Choroid plexus epithelial cell (primary cell): Measurements from ENCODE around the gene CHMP2B.
A peak's percentile ranks its signal among the peaks of the same experiment; 100 is the strongest.

Experiments used
- DNase-seq: peaks from one replicate; pipeline ENCODE4 v3.0.0-alpha.2; 2010; ENCODE audit warnings: low read depth
- H3K4me3 ChIP-seq: 2 replicates; pipeline ENCODE4 v1.5.1; 2011; ENCODE audit warnings: low read depth, mild to moderate bottlenecking, control low read depth, low read length, moderate library complexity
- CTCF ChIP-seq: conservative IDR thresholded peaks from 2 replicates; pipeline ENCODE4 v1.5.1; 2011; ENCODE audit warnings: low read depth, mild to moderate bottlenecking, control low read depth, inconsistent platforms, low read length, moderate library complexity

Gene CHMP2B

DNA sequence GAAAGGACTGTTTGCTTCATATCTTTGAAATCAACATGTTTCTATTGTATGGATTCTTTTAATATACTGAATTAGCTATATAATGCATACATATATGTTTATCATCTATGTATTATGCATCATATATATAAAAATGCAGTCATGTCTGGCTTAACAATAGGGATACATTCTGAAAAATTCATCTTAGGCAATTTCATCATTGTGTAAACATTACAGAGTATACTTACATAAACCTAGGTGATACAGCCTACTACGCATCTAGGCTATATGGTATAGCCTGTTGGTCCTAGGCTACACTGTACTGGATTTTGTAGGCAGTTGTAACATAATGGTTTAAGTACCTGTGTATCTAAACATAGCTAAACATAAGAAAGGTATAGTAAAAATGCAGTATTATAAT is 21.7 kb downstream of the CHMP2B start:
- no peak for TF ChIP-seq CTCF
- no peak for DNase-seq
- no peak overlapping the region for H3K4me3 ChIP-seq

- DNase-seq = no peak
- no peak overlapping the region for H3K4me3 ChIP-seq
- no peak for TF ChIP-seq CTCF
These were observed 22.9 kb downstream of the CHMP2B start for GRCh38 chr3:87250009-87250408.

GRCh38 chr3:87260270-87260669 is 33.2 kb downstream of the CHMP2B start:
- peak; percentile 64 for TF ChIP-seq CTCF
- DNase-seq = peak; percentile 81
- H3K4me3 ChIP-seq = peak overlapping the region; percentile 25

DNA sequence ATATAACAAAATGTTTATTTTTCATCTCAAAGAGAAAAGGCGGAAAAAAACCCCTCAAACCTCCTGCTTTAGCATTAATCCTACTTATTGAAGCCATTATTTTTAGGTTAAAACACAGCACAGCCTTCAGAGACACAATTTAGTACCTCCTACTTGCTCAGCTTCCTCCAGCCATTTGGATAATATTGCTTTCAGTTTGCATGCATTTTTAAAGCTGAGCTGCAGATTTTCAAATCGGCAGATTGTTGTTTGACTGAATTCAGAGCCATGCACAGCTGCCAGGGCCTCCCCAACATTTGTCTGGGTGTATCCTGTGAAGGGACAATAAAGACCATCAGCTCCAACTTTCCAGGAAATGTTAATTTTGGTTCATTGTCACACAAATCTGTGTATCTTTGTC is 34.8 kb downstream of the CHMP2B start:
- DNase-seq = no peak
- no peak for TF ChIP-seq CTCF
- H3K4me3 ChIP-seq = no peak overlapping the region

DNA sequence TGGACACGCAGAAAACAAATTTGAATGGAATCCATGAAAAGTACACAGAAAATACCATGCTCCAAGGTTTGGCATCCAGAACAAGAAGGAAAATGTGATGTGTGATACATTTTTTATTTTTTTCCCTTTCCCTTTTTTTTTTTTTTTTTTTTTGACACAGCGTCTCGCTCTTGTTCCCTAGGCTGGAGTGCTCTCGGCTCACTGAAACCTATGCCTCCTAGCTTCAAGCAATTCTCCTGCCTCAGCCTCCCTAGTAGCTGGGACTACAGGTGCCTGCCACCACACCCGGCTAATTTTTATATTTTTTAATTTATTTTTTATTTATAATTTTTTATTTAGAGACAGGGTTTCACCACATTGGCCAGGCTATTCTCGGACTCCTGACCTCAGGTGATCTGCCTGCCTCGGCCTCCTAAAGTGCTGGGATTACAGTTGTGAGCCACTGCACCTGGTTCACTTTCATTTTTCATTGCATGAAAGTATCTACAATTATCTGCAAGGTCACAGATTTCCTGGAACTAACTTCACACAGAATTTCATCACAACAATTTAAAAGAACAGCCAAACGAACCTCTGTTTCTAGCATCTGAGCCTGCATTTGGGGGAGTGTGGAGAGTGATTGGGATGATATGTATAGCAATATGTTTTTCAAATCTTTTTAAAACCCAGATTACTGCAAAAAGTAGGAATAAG is 41.0 kb downstream of the CHMP2B start:
- no peak for TF ChIP-seq CTCF
- DNase-seq = peak; percentile 41
- no peak overlapping the region for H3K4me3 ChIP-seq

DNA sequence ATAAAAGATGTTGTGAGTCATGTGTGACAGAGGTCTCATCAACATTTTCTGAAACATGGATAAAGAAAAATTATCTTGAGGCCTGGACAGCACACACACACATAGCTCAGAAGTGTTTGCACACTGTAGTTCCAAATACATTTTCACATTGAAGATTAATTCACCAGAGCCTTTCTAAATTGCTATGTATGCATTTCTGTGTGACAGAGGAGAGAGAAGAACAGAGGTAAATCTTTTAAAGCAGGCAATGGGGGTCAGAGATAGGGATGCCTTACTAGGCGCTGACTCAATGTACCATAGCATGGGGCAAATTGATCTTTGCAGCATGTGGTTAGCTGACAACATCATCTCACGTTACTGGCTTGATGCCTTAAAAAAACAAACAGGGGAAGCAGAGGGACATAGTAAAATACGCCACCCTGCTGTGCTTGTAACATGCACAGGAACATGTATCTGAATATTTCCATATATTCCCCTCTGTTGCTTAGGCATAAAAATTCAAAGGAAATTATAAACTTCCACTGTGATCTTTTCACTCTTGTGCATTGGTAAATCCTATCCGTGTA is 41.6 kb downstream of the CHMP2B start:
- H3K4me3 ChIP-seq = no peak overlapping the region
- DNase-seq = peak; percentile 81
- no peak for TF ChIP-seq CTCF

DNA sequence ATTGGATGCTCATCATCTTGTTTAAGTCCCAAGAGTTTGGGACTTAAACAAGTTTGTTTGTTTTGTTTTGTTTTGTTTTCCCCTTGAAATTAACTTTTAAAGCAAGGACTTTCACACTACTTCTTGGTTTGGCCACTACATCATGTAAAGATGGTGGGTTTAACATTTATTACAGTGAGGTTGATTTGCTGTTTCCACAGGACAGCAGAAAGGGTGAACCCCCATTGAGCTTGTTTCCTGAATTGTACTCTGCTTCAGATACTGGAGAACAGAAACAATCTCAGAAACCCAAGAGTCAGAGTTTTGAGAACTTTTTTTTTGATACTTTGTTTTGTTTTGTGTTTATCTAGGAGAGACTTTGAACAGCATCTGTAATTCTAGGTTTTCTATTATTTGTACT is 42.6 kb downstream of the CHMP2B start:
- TF ChIP-seq CTCF = no peak
- peak; percentile 45 for DNase-seq
- H3K4me3 ChIP-seq = no peak overlapping the region
